GM12865 (cell line): ENCODE data around the gene SNX17.
"Not testable (repeated sequence)": the region's sequence is repeated elsewhere in the genome, so short reads cannot be mapped to it uniquely, and the experiment has no call there.

ENCODE experiments used
- DNase-seq: peaks from one replicate; pipeline ENCODE4 v3.0.0; 2010; ENCODE audit warnings: low read depth
- H3K4me3 ChIP-seq: 2 replicates; pipeline ENCODE4 v1.5.1; 2011; ENCODE audit warnings: mild to moderate bottlenecking, low read depth, low read length, control low read depth
- CTCF ChIP-seq: IDR thresholded peaks from 2 replicates; pipeline ENCODE4 v1.5.1; 2011; ENCODE audit warnings: low read length, control low read depth, low read depth, inconsistent platforms; ENCODE audit not compliant: insufficient read depth; ENCODE audit errors: missing control alignments

SNX17 gene

DNA sequence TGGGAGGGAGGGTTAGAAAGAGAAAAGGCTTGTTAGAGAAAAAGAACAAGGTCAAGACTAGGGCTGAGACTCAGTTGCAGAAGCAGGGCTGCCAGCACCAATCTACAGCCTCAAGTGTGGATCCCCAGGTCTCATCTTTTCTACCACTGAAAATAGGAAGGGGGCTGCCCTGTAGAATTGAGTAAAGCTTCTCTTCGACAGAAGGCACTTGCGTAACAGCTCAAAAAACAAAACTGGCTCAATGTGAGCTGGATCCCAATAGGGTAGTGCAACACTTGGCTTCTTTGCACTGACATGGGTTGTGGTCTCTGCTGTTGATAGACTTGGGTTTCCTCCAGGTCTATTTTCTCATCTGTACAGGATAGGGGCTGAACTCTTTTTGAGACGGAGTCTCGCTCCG lies 45.7 kb upstream of the SNX17 start:
- DNase-seq = no peak
- no peak overlapping the region for H3K4me3 ChIP-seq
- no peak for TF ChIP-seq CTCF

- TF ChIP-seq CTCF = no peak
- DNase-seq = no peak
- H3K4me3 ChIP-seq = no peak overlapping the region
Measured at GRCh38 chr2:27335311-27335710, 35.1 kb upstream of the SNX17 start.

- no peak overlapping the region for H3K4me3 ChIP-seq
- no peak for TF ChIP-seq CTCF
- no peak for DNase-seq
Measured at GRCh38 chr2:27336173-27336572, 34.2 kb upstream of the SNX17 start.

- H3K4me3 ChIP-seq = no peak overlapping the region
- TF ChIP-seq CTCF = no peak
- DNase-seq = no peak
Measured at GRCh38 chr2:27347641-27348040, 22.8 kb upstream of the SNX17 start.

GRCh38 chr2:27350106-27350693 lies 20.2 kb upstream of the SNX17 start:
- TF ChIP-seq CTCF = no peak
- DNase-seq = no peak
- no peak overlapping the region for H3K4me3 ChIP-seq

GRCh38 chr2:27351802-27352598 lies 18.4 kb upstream of the SNX17 start:
- H3K4me3 ChIP-seq = no peak overlapping the region
- no peak for TF ChIP-seq CTCF
- DNase-seq = no peak

DNA sequence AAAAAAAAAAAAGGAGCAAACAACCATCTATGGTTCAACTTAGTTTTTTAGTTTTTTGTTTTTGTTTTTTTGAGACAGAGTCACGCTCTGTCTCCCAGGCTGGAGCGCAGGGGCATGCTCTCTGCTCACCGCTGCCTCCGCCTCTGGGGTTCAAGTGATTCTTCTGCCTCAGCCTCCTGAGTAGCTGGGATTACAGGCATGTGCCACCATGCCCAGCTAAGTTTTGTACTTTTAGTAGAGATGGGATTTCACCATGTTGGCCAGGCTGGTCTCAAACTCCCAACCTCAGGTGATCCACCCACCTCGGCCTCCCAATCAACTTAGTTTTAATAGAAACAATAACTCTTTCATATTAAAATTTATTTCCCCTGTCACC lies 17.0 kb upstream of the SNX17 start:
- not testable (repeated sequence) for DNase-seq, H3K4me3 ChIP-seq
